DMS153 treated with DMSO at 0.1 percent for 48 hours (cell line): ENCODE measurements around the gene MYO7B.
A peak's percentile ranks its signal among the peaks of the same experiment; 100 is the strongest.

ENCODE experiments used
- DNase-seq: peaks from one replicate; lab custom pipeline; 2025; ENCODE audit not compliant: unreplicated experiment; lab: John Stamatoyannopoulos, UW

The MYO7B gene

GRCh38 chr2:127586136-127586535 is 50.7 kb downstream of the MYO7B start:
- DNase-seq, result no peak

GRCh38 chr2:127586746-127587295 is 51.3 kb downstream of the MYO7B start:
- DNase-seq, result no peak

GRCh38 chr2:127588241-127588640 is 52.8 kb downstream of the MYO7B start:
- no peak for DNase-seq

GRCh38 chr2:127589358-127589757 is 53.9 kb downstream of the MYO7B start:
- DNase-seq, result no peak

- no peak for DNase-seq
These were observed 54.4 kb downstream of the MYO7B start for GRCh38 chr2:127589841-127590240.

- DNase-seq, result no peak
These were observed 55.1 kb downstream of the MYO7B start for GRCh38 chr2:127590386-127591190.

- DNase-seq, result peak; percentile 35
These were observed 55.9 kb downstream of the MYO7B start for GRCh38 chr2:127591221-127591923.

- DNase-seq, result no peak
These were observed 57.3 kb downstream of the MYO7B start for GRCh38 chr2:127592761-127593227.

- no peak for DNase-seq
These were observed 58.0 kb downstream of the MYO7B start for GRCh38 chr2:127593228-127594115.

GRCh38 chr2:127594116-127594591 is 58.7 kb downstream of the MYO7B start:
- no peak for DNase-seq

GRCh38 chr2:127596311-127597045 is 61.0 kb downstream of the MYO7B start:
- DNase-seq, result no peak

GRCh38 chr2:127597046-127597983 is 61.8 kb downstream of the MYO7B start:
- no peak for DNase-seq

- DNase-seq, result no peak
These were observed 62.5 kb downstream of the MYO7B start for GRCh38 chr2:127597984-127598380.

- DNase-seq, result no peak
These were observed 63.2 kb downstream of the MYO7B start for GRCh38 chr2:127598711-127599110.

GRCh38 chr2:127599211-127599610 is 63.7 kb downstream of the MYO7B start:
- DNase-seq, result no peak

- no peak for DNase-seq
These were observed 69.5 kb downstream of the MYO7B start for GRCh38 chr2:127604986-127605385.

- DNase-seq, result no peak
These were observed 70.3 kb downstream of the MYO7B start for GRCh38 chr2:127605691-127606263.

GRCh38 chr2:127606625-127607398 is 71.3 kb downstream of the MYO7B start:
- no peak for DNase-seq
